ENCODE data around the gene SERPINB7. TPM values are rescaled to one million over a fixed set of nuclear protein-coding genes. Genes with fewer than 3 reads are reported as not detected.

SERPINB7 gene
- total and polyA plus RNA-seq, 8 donors, result 0.24 to 0.32 TPM; not detected in 6

- no peak for TF ChIP-seq CTCF (IDR thresholded peaks at IDR 0.05)
- DNase-seq (no peak), ATAC-seq (no peak)
- Histone ChIP-seq H3K27ac (no peak overlapping the region), H3K9me3 (no peaks in the 10 kb centered on the region), H3K4me3 (no peak overlapping the region), H3K36me3 (no peaks in the 10 kb centered on the region), H3K4me1 (peaks cover 0 to 14% of the 10 kb centered on the region in 2 donors), H3K27me3 (no peaks in the 10 kb centered on the region)
- intact Hi-C loops (cut with DNase I), result no loop called here
Measured at GRCh38 chr18:63828656-63829055, 53.4 kb downstream of the SERPINB7 start.

GRCh38 chr18:63829886-63830285, 54.7 kb downstream of the SERPINB7 start:
- ATAC-seq, result no peak
- intact Hi-C loops (cut with DNase I), result no loop called here
- Histone ChIP-seq H3K27me3 (no peaks in the 10 kb centered on the region), H3K27ac (no peak overlapping the region), H3K9me3 (no peaks in the 10 kb centered on the region), H3K4me3 (no peak overlapping the region), H3K4me1 (peaks cover 0 to 14% of the 10 kb centered on the region in 2 donors), H3K36me3 (no peaks in the 10 kb centered on the region)
- DNase-seq, result no peak
- no peak for TF ChIP-seq CTCF (IDR thresholded peaks at IDR 0.05)

GRCh38 chr18:63831080-63831788, 56.0 kb downstream of the SERPINB7 start:
- H3K4me1 ChIP-seq, result peaks cover 0 to 21% of the 10 kb centered on the region in 2 donors
- ATAC-seq (no peak), DNase-seq (no peak)
- TF ChIP-seq CTCF (IDR thresholded peaks at IDR 0.05), result no peak
- intact Hi-C loops (cut with DNase I), result no loop called here
- H3K4me3 ChIP-seq, result no peak overlapping the region
- H3K27ac ChIP-seq, result no peak overlapping the region
- H3K9me3 ChIP-seq, result no peaks in the 10 kb centered on the region
- H3K27me3 ChIP-seq, result no peaks in the 10 kb centered on the region
- H3K36me3 ChIP-seq, result no peaks in the 10 kb centered on the region

GRCh38 chr18:63832470-63832869, 57.3 kb downstream of the SERPINB7 start:
- no peak for TF ChIP-seq CTCF (IDR thresholded peaks at IDR 0.05)
- Histone ChIP-seq H3K36me3 (no peaks in the 10 kb centered on the region), H3K4me1 (peaks cover 0 to 21% of the 10 kb centered on the region in 2 donors), H3K4me3 (no peak overlapping the region), H3K9me3 (no peaks in the 10 kb centered on the region), H3K27me3 (no peaks in the 10 kb centered on the region), H3K27ac (no peak overlapping the region)
- intact Hi-C loops (cut with DNase I), result no loop called here
- DNase-seq, result no peak
- ATAC-seq, result no peak

- no peak for TF ChIP-seq CTCF (IDR thresholded peaks at IDR 0.05)
- H3K9me3 ChIP-seq, result no peaks in the 10 kb centered on the region
- H3K27me3 ChIP-seq, result no peaks in the 10 kb centered on the region
- H3K4me1 ChIP-seq, result peaks cover 0 to 21% of the 10 kb centered on the region in 2 donors
- no peaks in the 10 kb centered on the region for H3K36me3 ChIP-seq
- no peak for DNase-seq
- no peak overlapping the region for H3K27ac ChIP-seq
- no peak for ATAC-seq
- no peak overlapping the region for H3K4me3 ChIP-seq
- intact Hi-C loops (cut with DNase I), result no loop called here
Measured at GRCh38 chr18:63834471-63835113, 59.4 kb downstream of the SERPINB7 start.

All from left lung (tissue), 10 donors.